HCT116 (cell line): ENCODE measurements around the gene SMIM32. TPM values are rescaled to one million over a fixed set of nuclear protein-coding genes. Genes with fewer than 3 reads are reported as not detected.

ENCODE experiments used
- ATAC-seq: fragments of 200-7000 bp; cut with Tn5 transposase; 2 replicates; pipeline ENCODE4 v1.9.1; 2020; ENCODE audit warnings: mild to moderate bottlenecking, moderate library complexity
- BruUV-seq: library from RNA; stranded (reverse); fragments of 400-500 nt; replicated peaks from 2 replicates; lab custom pipeline; 2021; lab: Mats Ljungman, UMichigan
- CTCF ChIA-PET: fragments of 300-600 bp; sonication (Branson Sonifier 250); formaldehyde crosslinking; loops from one replicate; lab custom pipeline; 2021; ENCODE audit warnings: antibody characterized with exemption; lab: Charles Lee
- POLR2A ChIA-PET: fragments of 300-600, 350-600 bp; sonication (Branson Sonifier 250); formaldehyde crosslinking; loops from one replicate; lab custom pipeline; 2021; ENCODE audit warnings: antibody characterized with exemption; lab: Charles Lee
- RAD21 ChIA-PET, 2 experiments: fragments of 300-600 bp; sonication (Branson Sonifier 250); formaldehyde crosslinking; loops; one replicate each; lab custom pipeline; 2023; ENCODE audit warnings: low total read pairs in 2 of 2; ENCODE audit not compliant: uncharacterized antibody in 2 of 2, unreplicated experiment in 2 of 2, low non-redundant PET in 1 of 2; lab: Charles Lee
- DNase-seq: peaks from one replicate; pipeline ENCODE4 v3.0.0-alpha.2; 2010; ENCODE audit warnings: low read depth, low spot score
- H2AFZ ChIP-seq: fragments of 200-600 bp; shearing (Covaris generic), sonication (generic); 2 replicates; pipeline ENCODE4 v1.6.1; 2017; ENCODE audit warnings: low read depth, mixed run types, mixed read lengths, antibody characterized with exemption, low read length; ENCODE audit not compliant: poor library complexity, severe bottlenecking
- H3K27ac ChIP-seq: 2 replicates; pipeline ENCODE4 v1.5.1; 2012; ENCODE audit warnings: low read depth, low read length
- H3K27me3 ChIP-seq: fragments of 200-600 bp; sonication (generic); 2 replicates; pipeline ENCODE4 v1.6.1; 2016; ENCODE audit warnings: mixed run types, low read length, mixed read lengths; ENCODE audit not compliant: insufficient read depth
- H3K36me3 ChIP-seq, 2 experiments: fragments of 200-500 bp in 1 of 2; fragments of 200-600 bp in 1 of 2; sonication (Bioruptor generic) in 1 of 2; sonication (generic) in 1 of 2; 2 replicates each; pipeline versions ENCODE4 v1.5.1 to v1.6.1; 2014 to 2016; ENCODE audit warnings: low read length in 2 of 2, inconsistent platforms in 1 of 2, mixed read lengths in 1 of 2, mixed run types in 1 of 2; ENCODE audit not compliant: insufficient read depth in 2 of 2, control insufficient read depth in 1 of 2
- H3K4me1 ChIP-seq, 2 experiments: fragments of 200-600 bp in 1 of 2; sonication (generic) in 1 of 2; 2 replicates each; pipeline versions ENCODE4 v1.5.1 to v1.6.1; 2012 to 2017; ENCODE audit warnings: low read length in 2 of 2, inconsistent platforms in 1 of 2, mild to moderate bottlenecking in 1 of 2, mixed read lengths in 1 of 2, mixed run types in 1 of 2, moderate library complexity in 1 of 2; ENCODE audit not compliant: insufficient read depth in 2 of 2, control insufficient read depth in 1 of 2
- H3K4me2 ChIP-seq: fragments of 200-600 bp; sonication (generic); 2 replicates; pipeline ENCODE4 v1.6.1; 2017; ENCODE audit warnings: mixed run types, low read length, mixed read lengths
- H3K4me3 ChIP-seq, 2 experiments: fragments of 200-600 bp in 1 of 2; sonication (generic) in 1 of 2; replicated peaks in 1 of 2; 2 replicates each; pipeline ENCODE4 v1.5.1; 2011 to 2016; ENCODE audit warnings: low read length in 2 of 2, control low read depth in 1 of 2, low read depth in 1 of 2, mild to moderate bottlenecking in 1 of 2, mixed read lengths in 1 of 2, mixed run types in 1 of 2
- H3K79me2 ChIP-seq: fragments of 200-600 bp; sonication (generic); 2 replicates; pipeline ENCODE4 v1.6.1; 2017; ENCODE audit warnings: mild to moderate bottlenecking, mixed run types, low read length, moderate library complexity, mixed read lengths; ENCODE audit not compliant: insufficient read depth
- H3K9ac ChIP-seq: fragments of 200-600 bp; sonication (generic); 2 replicates; pipeline ENCODE4 v1.6.1; 2016; ENCODE audit warnings: low read length, mixed read lengths
- H3K9me2 ChIP-seq: fragments of 200-600 bp; sonication (generic), shearing (Covaris generic); 2 replicates; pipeline ENCODE4 v1.6.1; 2017; ENCODE audit warnings: mixed run types, mild to moderate bottlenecking, moderate library complexity; ENCODE audit not compliant: insufficient read depth
- H3K9me3 ChIP-seq, 2 experiments: fragments of 200-500 bp in 1 of 2; fragments of 200-600 bp in 1 of 2; sonication (Bioruptor generic) in 1 of 2; sonication (generic) in 1 of 2; 2 replicates each; pipeline ENCODE4 v1.6.1; 2014 to 2017; ENCODE audit warnings: low read length in 2 of 2, mixed read lengths in 2 of 2, inconsistent platforms in 1 of 2, low read depth in 1 of 2, mild to moderate bottlenecking in 1 of 2, mixed run types in 1 of 2, moderate library complexity in 1 of 2; ENCODE audit not compliant: control insufficient read depth in 1 of 2, insufficient read depth in 1 of 2
- H4K20me1 ChIP-seq: fragments of 200-600 bp; sonication (generic), shearing (Covaris generic); 2 replicates; pipeline ENCODE4 v1.6.1; 2017; ENCODE audit warnings: mixed run types, mild to moderate bottlenecking, moderate library complexity; ENCODE audit not compliant: insufficient read depth
- CBX3 ChIP-seq: IDR thresholded peaks from 2 replicates; pipeline ENCODE4 v1.6.1; 2012; ENCODE audit warnings: low read depth
- FOSL1 ChIP-seq: IDR thresholded peaks from 2 replicates; pipeline ENCODE4 v1.6.1; 2012; ENCODE audit warnings: low read depth
- REST ChIP-seq: IDR thresholded peaks from 2 replicates; pipeline ENCODE4 v1.6.1; 2012; ENCODE audit warnings: low read depth
- TCF7L2 ChIP-seq: IDR thresholded peaks from 2 replicates; pipeline ENCODE4 v1.7.0; 2011; ENCODE audit warnings: borderline replicate concordance, inconsistent platforms; ENCODE audit not compliant: insufficient read depth, insufficient read length; ENCODE audit errors: extremely low read depth
- ZNF274 ChIP-seq: fragments of 200-500 bp; sonication (Bioruptor generic); IDR thresholded peaks from 2 replicates; pipeline ENCODE4 v1.6.1; 2014; ENCODE audit warnings: mild to moderate bottlenecking, low read depth, low read length, inconsistent platforms
- intact Hi-C: fragments of 100-400 bp; cut with micrococcal nuclease; formaldehyde crosslinking; loops from 2 replicates; pipeline ENCODE4 v1.10.0; 2022
- total RNA-seq: library from RNA; stranded (reverse); gene quantifications from one replicate; pipeline ENCODE4 v1.2.1, GENCODE V29; 2021; ENCODE audit not compliant: unreplicated experiment
- TF ChIP-seq, protein P1 (sequence below): IDR thresholded peaks from 2 replicates; pipeline ENCODE4 v1.6.1; 2011; ENCODE audit warnings: mild to moderate bottlenecking, low read length, moderate library complexity; ENCODE audit not compliant: insufficient replicate concordance; ENCODE audit errors: extremely low read depth

Gene SMIM32
- total RNA-seq, 1 experiment from 2014 or later: not detected

- Histone ChIP-seq H3K27ac (no peak overlapping the region), H3K9me2 (no peaks in the 10 kb centered on the region), H2AFZ (no peak overlapping the region), H3K27me3 (peaks cover 30% of the 10 kb centered on the region; the same call in 1 of the 2 replicates), H3K4me3 (no peak overlapping the region), H3K9me3 (no peaks in the 10 kb centered on the region), H4K20me1 (no peaks in the 10 kb centered on the region), H3K4me2 (no peak overlapping the region)
- ChIA-PET POLR2A (no interaction called here), RAD21 (no interaction called here), CTCF (no interaction called here)
- no peak for DNase-seq
- TF ChIP-seq, protein P1, sequence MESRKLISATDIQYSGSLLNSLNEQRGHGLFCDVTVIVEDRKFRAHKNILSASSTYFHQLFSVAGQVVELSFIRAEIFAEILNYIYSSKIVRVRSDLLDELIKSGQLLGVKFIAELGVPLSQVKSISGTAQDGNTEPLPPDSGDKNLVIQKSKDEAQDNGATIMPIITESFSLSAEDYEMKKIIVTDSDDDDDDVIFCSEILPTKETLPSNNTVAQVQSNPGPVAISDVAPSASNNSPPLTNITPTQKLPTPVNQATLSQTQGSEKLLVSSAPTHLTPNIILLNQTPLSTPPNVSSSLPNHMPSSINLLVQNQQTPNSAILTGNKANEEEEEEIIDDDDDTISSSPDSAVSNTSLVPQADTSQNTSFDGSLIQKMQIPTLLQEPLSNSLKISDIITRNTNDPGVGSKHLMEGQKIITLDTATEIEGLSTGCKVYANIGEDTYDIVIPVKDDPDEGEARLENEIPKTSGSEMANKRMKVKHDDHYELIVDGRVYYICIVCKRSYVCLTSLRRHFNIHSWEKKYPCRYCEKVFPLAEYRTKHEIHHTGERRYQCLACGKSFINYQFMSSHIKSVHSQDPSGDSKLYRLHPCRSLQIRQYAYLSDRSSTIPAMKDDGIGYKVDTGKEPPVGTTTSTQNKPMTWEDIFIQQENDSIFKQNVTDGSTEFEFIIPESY: no peak
- no peak for TF ChIP-seq TCF7L2
- TF ChIP-seq, all 23 proteins: peak for 0
- no peaks in the 10 kb centered on the region for H3K36me3 ChIP-seq
- H3K79me2 ChIP-seq: no peaks in the 10 kb centered on the region
- H3K9ac ChIP-seq: no peak overlapping the region
- intact Hi-C loops: no loop called here
- H3K4me1 ChIP-seq: no peaks in the 10 kb centered on the region
- no peak for ATAC-seq
- BruUV-seq: no TSS peak
These were observed 35.3 kb upstream of the SMIM32 start for GRCh38 chr5:136228136-136228757.

GRCh38 chr5:136226401-136226800, 33.4 kb upstream of the SMIM32 start:
- Histone ChIP-seq H3K4me2 (no peak overlapping the region), H3K4me3 (no peak overlapping the region), H3K36me3 (no peaks in the 10 kb centered on the region), H3K9me3 (no peaks in the 10 kb centered on the region), H3K27me3 (peaks cover 30% of the 10 kb centered on the region; the same call in 1 of the 2 replicates), H3K27ac (no peak overlapping the region), H3K9me2 (no peaks in the 10 kb centered on the region), H3K79me2 (no peaks in the 10 kb centered on the region), H3K4me1 (peaks cover 0 to 10% of the 10 kb centered on the region in 2 experiments; a peak in 2 of 4 replicates), H3K9ac (no peak overlapping the region), H2AFZ (no peak overlapping the region), H4K20me1 (no peaks in the 10 kb centered on the region)
- ChIA-PET CTCF (no interaction called here), POLR2A (no interaction called here), RAD21 (no interaction called here)
- BruUV-seq: no TSS peak
- ATAC-seq (no peak), DNase-seq (no peak)
- intact Hi-C loops: no loop called here
- TF ChIP-seq REST: no peak
- TF ChIP-seq FOSL1: no peak
- no peak for TF ChIP-seq CBX3
- TF ChIP-seq ZNF274: no peak
- no peak for TF ChIP-seq TCF7L2
